Hepatocyte (in vitro differentiated cells): Measurements from ENCODE around the gene FCHSD2. TPM values are rescaled to one million over a fixed set of nuclear protein-coding genes. Genes with fewer than 3 reads are reported as not detected.

Source experiments
- DNase-seq: peaks from one replicate; pipeline ENCODE4 v3.0.0-alpha.2; 2016; ENCODE audit warnings: low spot score
- H2AFZ ChIP-seq: fragments of 200-600 bp; sonication (generic); 2 replicates; pipeline ENCODE4 v1.6.0; 2016; ENCODE audit warnings: antibody characterized with exemption, mild to moderate bottlenecking
- H3K27ac ChIP-seq: fragments of 200-600 bp; sonication (generic); 2 replicates; pipeline ENCODE4 v1.5.1; 2016; ENCODE audit warnings: mild to moderate bottlenecking
- H3K27me3 ChIP-seq: fragments of 200-600 bp; sonication (generic); 2 replicates; pipeline ENCODE4 v1.6.1; 2016
- H3K36me3 ChIP-seq: fragments of 200-600 bp; sonication (generic); replicated peaks from 2 replicates; pipeline ENCODE4 v1.5.1; 2016; ENCODE audit warnings: low read depth; ENCODE audit not compliant: insufficient read depth
- H3K4me1 ChIP-seq: fragments of 200-600 bp; sonication (generic); 2 replicates; pipeline ENCODE4 v1.5.1; 2016; ENCODE audit warnings: mild to moderate bottlenecking, moderate library complexity; ENCODE audit not compliant: insufficient read depth
- H3K4me2 ChIP-seq: fragments of 200-600 bp; sonication (generic); 2 replicates; pipeline ENCODE4 v1.6.0; 2016
- H3K4me3 ChIP-seq: fragments of 200-600 bp; sonication (generic); 2 replicates; pipeline ENCODE4 v1.5.1; 2016; ENCODE audit warnings: mild to moderate bottlenecking
- H3K79me2 ChIP-seq: fragments of 200-600 bp; sonication (generic); 2 replicates; pipeline ENCODE4 v1.6.0; 2017; ENCODE audit warnings: mild to moderate bottlenecking
- H3K9me2 ChIP-seq: fragments of 200-600 bp; sonication (generic); replicated peaks from 2 replicates; pipeline ENCODE4 v1.6.0; 2017; ENCODE audit warnings: mild to moderate bottlenecking; ENCODE audit not compliant: insufficient read depth
- H3K9me3 ChIP-seq: fragments of 200-600 bp; sonication (generic); 2 replicates; pipeline ENCODE4 v1.5.1; 2016; ENCODE audit warnings: low read depth, mild to moderate bottlenecking
- H4K20me1 ChIP-seq: fragments of 200-600 bp; sonication (generic); 2 replicates; pipeline ENCODE4 v1.6.0; 2016; ENCODE audit warnings: mild to moderate bottlenecking; ENCODE audit not compliant: insufficient read depth, poor library complexity, severe bottlenecking
- CTCF ChIP-seq: fragments of 200-600 bp; sonication (generic); IDR thresholded peaks from 2 replicates; pipeline ENCODE4 v1.5.1; 2016; ENCODE audit warnings: antibody characterized with exemption, mild to moderate bottlenecking; ENCODE audit not compliant: poor library complexity
- EZH2 ChIP-seq: fragments of 200-600 bp; sonication (generic); IDR thresholded peaks from 2 replicates; pipeline ENCODE4 v1.6.1; 2016; ENCODE audit warnings: antibody characterized with exemption, mild to moderate bottlenecking, borderline replicate concordance
- EZH2phosphoT487 ChIP-seq: fragments of 200-600 bp; sonication (generic); IDR thresholded peaks from one replicate; pipeline ENCODE4 v1.6.1; 2018; ENCODE audit warnings: antibody characterized with exemption, mild to moderate bottlenecking, low read depth, moderate library complexity; ENCODE audit not compliant: unreplicated experiment, severe bottlenecking
- WGBS: methylation state at CpG from one replicate; pipeline ENCODE4 v1.1.6; 2016; ENCODE audit warnings: low lambda C conversion rate; ENCODE audit errors: missing lambda C conversion rate; 5-methylcytosine and 5-hydroxymethylcytosine counted together
- polyA plus RNA-seq: library from polyadenylated mRNA; unstranded; fragments of >200 nt; fragmentation: Nextera tagmentation; extraction: Ambion mirVana; gene quantifications from 2 replicates; pipeline ENCODE4 v1.2.1, GENCODE V29; 2016
- total RNA-seq: library from RNA; depleted of rRNA; stranded (reverse); fragments of >200 nt; gene quantifications from 2 replicates; pipeline ENCODE4 v1.2.3, GENCODE V29; 2014

FCHSD2 gene
- total and polyA plus RNA-seq, 2 experiments from 2014 or later = 9.1 to 13.1 TPM

- no peak overlapping the region for H3K4me3 ChIP-seq
- H4K20me1 ChIP-seq = no peaks in the 10 kb centered on the region
- no peak for DNase-seq
- no peaks in the 10 kb centered on the region for H3K79me2 ChIP-seq
- 92% methylated on average over 14 of the region's 15 CpGs for WGBS
- no peaks in the 10 kb centered on the region for H3K9me2 ChIP-seq
- TF ChIP-seq EZH2 (no peak), EZH2phosphoT487 (no peak), CTCF (no peak)
- no peaks in the 10 kb centered on the region for H3K9me3 ChIP-seq
- no peak overlapping the region for H2AFZ ChIP-seq
- H3K27me3 ChIP-seq = no peaks in the 10 kb centered on the region
- no peak overlapping the region for H3K27ac ChIP-seq
- no peaks in the 10 kb centered on the region for H3K36me3 ChIP-seq
- no peak overlapping the region for H3K4me2 ChIP-seq
- H3K4me1 ChIP-seq = peaks cover 5% of the 10 kb centered on the region
These were observed 315.8 kb downstream of the FCHSD2 start for GRCh38 chr11:72826191-72826941.

- no peaks in the 10 kb centered on the region for H3K9me2 ChIP-seq
- peaks cover 11% of the 10 kb centered on the region for H3K4me1 ChIP-seq
- no peak overlapping the region for H3K4me3 ChIP-seq
- H3K4me2 ChIP-seq = no peak overlapping the region
- H3K36me3 ChIP-seq = no peaks in the 10 kb centered on the region
- no peaks in the 10 kb centered on the region for H3K79me2 ChIP-seq
- no peak overlapping the region for H3K27ac ChIP-seq
- no peaks in the 10 kb centered on the region for H3K9me3 ChIP-seq
- no peaks in the 10 kb centered on the region for H4K20me1 ChIP-seq
- H3K27me3 ChIP-seq = no peaks in the 10 kb centered on the region
- WGBS = 84% methylated on average over 4 of the region's 4 CpGs
- no peak overlapping the region for H2AFZ ChIP-seq
- DNase-seq = no peak
- TF ChIP-seq EZH2phosphoT487 (no peak), EZH2 (no peak), CTCF (no peak)
These were observed 316.5 kb downstream of the FCHSD2 start for GRCh38 chr11:72825661-72826060.

DNA sequence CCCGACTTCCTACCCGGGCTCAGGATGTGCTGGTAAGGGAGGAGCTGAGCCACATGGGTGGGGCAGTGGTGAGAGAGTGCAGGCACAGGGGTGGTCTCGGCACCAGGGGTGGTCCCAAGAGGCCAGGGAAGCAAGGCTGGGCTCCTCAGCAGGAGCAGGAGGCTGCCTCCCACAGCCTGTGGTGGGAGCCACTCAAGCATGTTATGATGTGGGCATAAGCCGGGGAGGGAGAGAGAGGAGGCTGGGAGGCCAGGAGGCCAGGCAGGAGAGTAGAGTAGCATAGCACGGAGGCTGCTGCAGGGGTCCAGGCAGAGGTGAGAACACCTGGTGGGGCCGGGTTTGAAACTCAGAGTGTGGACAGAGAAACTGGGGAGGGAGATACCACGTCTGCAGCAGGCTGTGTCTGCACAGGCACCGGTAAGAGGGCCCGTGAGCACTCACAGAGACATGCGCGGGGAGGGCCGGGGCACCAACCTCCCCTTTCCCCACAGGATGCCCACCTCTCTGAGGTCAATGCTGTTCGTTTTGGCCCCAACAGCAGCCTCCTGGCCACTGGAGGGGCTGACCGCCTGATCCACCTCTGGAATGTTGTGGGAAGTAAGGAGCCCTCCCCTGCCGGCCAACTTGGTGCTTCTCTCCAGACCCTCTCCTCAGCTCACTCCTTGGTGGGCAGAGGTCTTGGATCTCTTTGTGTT, 317.2 kb downstream of the FCHSD2 start:
- H3K27ac ChIP-seq = no peak overlapping the region
- no peaks in the 10 kb centered on the region for H4K20me1 ChIP-seq
- no peak for DNase-seq
- no peaks in the 10 kb centered on the region for H3K36me3 ChIP-seq
- H3K4me3 ChIP-seq = no peak overlapping the region
- no peaks in the 10 kb centered on the region for H3K9me3 ChIP-seq
- 91% methylated on average over 15 of the region's 15 CpGs for WGBS
- H3K4me1 ChIP-seq = peaks cover 11% of the 10 kb centered on the region
- H3K27me3 ChIP-seq = no peaks in the 10 kb centered on the region
- no peak overlapping the region for H2AFZ ChIP-seq
- no peaks in the 10 kb centered on the region for H3K79me2 ChIP-seq
- H3K4me2 ChIP-seq = no peak overlapping the region
- no peak for TF ChIP-seq EZH2
- no peak for TF ChIP-seq CTCF
- TF ChIP-seq EZH2phosphoT487 = no peak
- H3K9me2 ChIP-seq = no peaks in the 10 kb centered on the region
